A549 (cell line): ENCODE measurements around the gene SLC39A11. TPM values are rescaled to one million over a fixed set of nuclear protein-coding genes. Genes with fewer than 3 reads are reported as not detected.

Experiments used
- ATAC-seq, 2 experiments: fragments of 200-7000 bp in 1 of 2; fragments of >200 bp in 1 of 2; cut with Nextera tagmentation in 1 of 2; cut with Tn5 transposase in 1 of 2; 3 replicates each; pipeline versions ENCODE4 v1.8.0 to v1.9.1; 2018 to 2020; ENCODE audit warnings: mild to moderate bottlenecking in 1 of 2, moderate library complexity in 1 of 2
- CTCF ChIA-PET: fragments of 300-600 bp; sonication (Branson Sonifier 250); formaldehyde crosslinking; extraction: SDS; loops from one replicate; lab custom pipeline; 2021; ENCODE audit warnings: antibody characterized with exemption, inconsistent platforms; lab: Yijun Ruan, JAX
- POLR2A ChIA-PET: fragments of 350-600 bp; formaldehyde crosslinking; extraction: SDS; loops from one replicate; lab custom pipeline; 2021; ENCODE audit warnings: antibody characterized with exemption, inconsistent platforms; lab: Yijun Ruan, JAX
- DNase-seq, 2 experiments: peaks; one replicate each; pipeline versions ENCODE4 v3.0.0 to v3.0.0-alpha.2; 2011 to 2016; ENCODE audit warnings: low read depth in 1 of 2, low spot score in 1 of 2
- FAIRE-seq: peaks from 2 replicates; lab custom pipeline; 2011; peaks lifted over from hg19 to GRCh38; lab: Jason Lieb, UNC
- H3K27ac ChIP-seq, 2 experiments: fragments of >200 bp; sonication (Bioruptor Twin); formaldehyde crosslinking; 3 replicates each; pipeline ENCODE4 v1.5.1; 2016 to 2017
- H3K4me1 ChIP-seq: fragments of >200 bp; sonication (Bioruptor Twin); formaldehyde crosslinking; 3 replicates; pipeline ENCODE4 v1.6.1; 2016
- H3K4me2 ChIP-seq: fragments of >200 bp; sonication (Bioruptor Twin); formaldehyde crosslinking; 3 replicates; pipeline ENCODE4 v1.6.1; 2016
- H3K4me3 ChIP-seq: fragments of >200 bp; sonication (Bioruptor Twin); formaldehyde crosslinking; 3 replicates; pipeline ENCODE4 v1.5.1; 2016
- H3K9me3 ChIP-seq: fragments of >200 bp; sonication (Bioruptor Twin); formaldehyde crosslinking; 3 replicates; pipeline ENCODE4 v1.6.1; 2016
- ATOH8 ChIP-seq: fragments of 250-450 bp; sonication (Bioruptor Pico); IDR thresholded peaks from 2 replicates; pipeline ENCODE4 v1.5.0; 2020; ENCODE audit warnings: low read depth, mild to moderate bottlenecking, moderate library complexity
- CBX2 ChIP-seq: fragments of 200-600 bp; sonication (generic); IDR thresholded peaks from 2 replicates; pipeline ENCODE4 v1.6.1; 2016; ENCODE audit warnings: low read depth, mild to moderate bottlenecking, borderline replicate concordance
- CBX8 ChIP-seq: fragments of 200-600 bp; sonication (generic); IDR thresholded peaks from 2 replicates; pipeline ENCODE4 v1.6.1; 2016
- CHD2 ChIP-seq: fragments of 150-350 bp; IDR thresholded peaks from 2 replicates; pipeline ENCODE4 v1.6.1; 2014; ENCODE audit warnings: low read length; ENCODE audit not compliant: partially characterized antibody
- CTCF ChIP-seq: fragments of >200 bp; sonication (Bioruptor Twin); formaldehyde crosslinking; IDR thresholded peaks from 3 replicates; pipeline ENCODE4 v1.5.1; 2016
- ELK1 ChIP-seq: fragments of 150-350 bp; IDR thresholded peaks from 2 replicates; pipeline ENCODE4 v1.6.1; 2014; ENCODE audit warnings: low read depth, mild to moderate bottlenecking, low read length
- FOSL2 ChIP-seq, 2 experiments: fragments of 450-650 bp in 1 of 2; fragments of >200 bp in 1 of 2; sonication (Bioruptor Twin) in 1 of 2; formaldehyde crosslinking; IDR thresholded peaks; 2 replicates each; pipeline versions ENCODE4 v1.5.0 to v1.6.1; 2016 to 2020; ENCODE audit warnings: mild to moderate bottlenecking in 1 of 2, moderate library complexity in 1 of 2
- HDAC2 ChIP-seq: fragments of 200-600 bp; sonication (generic); IDR thresholded peaks from 2 replicates; pipeline ENCODE4 v1.6.1; 2016
- HMGXB4 ChIP-seq: fragments of 250-450 bp; sonication (Bioruptor Pico); IDR thresholded peaks from 2 replicates; pipeline ENCODE4 v1.5.0; 2021; ENCODE audit warnings: mild to moderate bottlenecking, moderate library complexity, borderline replicate concordance
- HOXB13 ChIP-seq: fragments of 250-450 bp; sonication (Bioruptor Pico); IDR thresholded peaks from 2 replicates; pipeline ENCODE4 v1.5.0; 2020; ENCODE audit warnings: low read depth, mild to moderate bottlenecking, moderate library complexity
- JUN ChIP-seq, 2 experiments: fragments of >200 bp; sonication (Bioruptor Twin); formaldehyde crosslinking; IDR thresholded peaks; 2 replicates in 1 of 2; 3 replicates in 1 of 2; pipeline ENCODE4 v1.6.1; 2016 to 2017
- MAFK ChIP-seq: fragments of 450-650 bp; IDR thresholded peaks from 2 replicates; pipeline ENCODE4 v1.6.1; 2014; ENCODE audit not compliant: partially characterized antibody
- MYC ChIP-seq: IDR thresholded peaks from 2 replicates; pipeline ENCODE4 v1.6.1; 2012; ENCODE audit warnings: mild to moderate bottlenecking, inconsistent platforms, low read length, improper control_type of control experiment, borderline replicate concordance
- POLR2A ChIP-seq: IDR thresholded peaks from 2 replicates; pipeline ENCODE4 v1.6.1; 2012; ENCODE audit warnings: mild to moderate bottlenecking, low read length
- RAD21 ChIP-seq, 2 experiments: fragments of >200 bp in 1 of 2; sonication (Bioruptor Twin) in 1 of 2; formaldehyde crosslinking in 1 of 2; IDR thresholded peaks in 1 of 2; conservative IDR thresholded peaks in 1 of 2; 2 replicates in 1 of 2; 3 replicates in 1 of 2; pipeline ENCODE4 v1.6.1; 2012 to 2018; ENCODE audit warnings: inconsistent platforms in 1 of 2
- RARB ChIP-seq: fragments of 250-450 bp; sonication (Bioruptor Pico); IDR thresholded peaks from 2 replicates; pipeline ENCODE4 v1.8.0; 2021; ENCODE audit warnings: mild to moderate bottlenecking, moderate library complexity
- SREBF2 ChIP-seq: fragments of 450-650 bp; IDR thresholded peaks from 2 replicates; pipeline ENCODE4 v1.6.1; 2014; ENCODE audit warnings: mild to moderate bottlenecking, moderate library complexity
- TFCP2L1 ChIP-seq: fragments of 250-450 bp; sonication (Bioruptor Pico); IDR thresholded peaks from 2 replicates; pipeline ENCODE4 v1.5.0; 2021; ENCODE audit warnings: mild to moderate bottlenecking
- TP53 ChIP-seq: fragments of 250-450 bp; sonication (Bioruptor Pico); IDR thresholded peaks from 2 replicates; pipeline ENCODE4 v1.5.0; 2021; ENCODE audit warnings: mild to moderate bottlenecking, moderate library complexity
- ZNF302 ChIP-seq: fragments of 250-450 bp; sonication (Bioruptor Pico); IDR thresholded peaks from 2 replicates; pipeline ENCODE4 v1.9.0; 2021; ENCODE audit warnings: inconsistent platforms, mild to moderate bottlenecking, moderate library complexity
- WGBS: methylation state at CpG from one replicate; pipeline ENCODE4 v1.1.6; 2017; ENCODE audit errors: missing lambda C conversion rate; 5-methylcytosine and 5-hydroxymethylcytosine counted together
- polyA plus RNA-seq, 4 experiments: library from polyadenylated mRNA; depleted of rRNA in 3 of 4; stranded (reverse); fragments of >200 nt; fragmentation: RNase III in 1 of 4; extraction: RNeasy Plus Mini Kit Qiagen cat#74134 plus additional on column Dnase treatment in 1 of 4; gene quantifications; 2 replicates in 3 of 4; 3 replicates in 1 of 4; pipeline ENCODE4 v1.2.3, GENCODE V29; 2011 to 2017

Gene SLC39A11
- polyA plus RNA-seq, 2 of the 4 experiments (the other 2 are of a cell fraction) = 18.4 to 25.2 TPM

- TF ChIP-seq FOSL2 (IDR thresholded peaks at IDR 0.05) (no peak), FOSL2 (CRISPR knock-in tag; IDR thresholded peaks at IDR 0.05) (no peak), ZNF302 (CRISPR knock-in tag) (no peak), CTCF (no peak), RARB (CRISPR knock-in tag) (no peak), MYC (no peak), POLR2A (no peak)
These were observed 469.6 kb downstream of the SLC39A11 start (continued) for GRCh38 chr17:72622661-72623433.

- H3K27ac ChIP-seq = no peak overlapping the region
These were observed 472.4 kb downstream of the SLC39A11 start for GRCh38 chr17:72619976-72620650.

More at GRCh38 chr17:72619976-72620650, 472.4 kb downstream of the SLC39A11 start:
- Histone ChIP-seq H3K9me3 (peaks cover 9% of the 10 kb centered on the region; the same call in 1 of the 3 replicates), H3K4me3 (no peak overlapping the region), H3K4me2 (no peak overlapping the region), H3K4me1 (peaks cover 31% of the 10 kb centered on the region)
- DNase-seq (no peak), ATAC-seq (no peak), FAIRE-seq (peak; percentile 43)
- POLR2A ChIA-PET = interaction anchor here (1.4 kb wide), 1 partner anchor 27 kb away, joined by 6 read pairs; no protein-coding TSS in a partner anchor
- CTCF ChIA-PET = interaction anchor here (0.6 to 2.2 kb wide), 4 partner anchors 51 to 105 kb away, joined by 3 to 11 read pairs (median 4); no protein-coding TSS in a partner anchor
- WGBS = 83% methylated on average over 7 of the region's 7 CpGs
- no peak for TF ChIP-seq CBX8
- TF ChIP-seq MAFK = no peak
- TF ChIP-seq POLR2A = no peak
- no peak for TF ChIP-seq TFCP2L1
- TF ChIP-seq SREBF2 = no peak
- TF ChIP-seq RAD21 (conservative IDR thresholded peaks at IDR 0.05 in 1 of 2, IDR thresholded peaks at IDR 0.05 in 1 of 2) = no peak
- no peak for TF ChIP-seq ATOH8
- no peak for TF ChIP-seq CBX2
- no peak for TF ChIP-seq HOXB13
- no peak for TF ChIP-seq CHD2
- no peak for TF ChIP-seq ELK1
- TF ChIP-seq CTCF = no peak
- TF ChIP-seq TP53 (CRISPR knock-in tag) = no peak
- no peak for TF ChIP-seq HMGXB4 (CRISPR knock-in tag)
- no peak for TF ChIP-seq HDAC2
- no peak for TF ChIP-seq JUN (IDR thresholded peaks at IDR 0.05)
